Measurements from ENCODE around the gene CDK1. TPM values are rescaled to one million over a fixed set of nuclear protein-coding genes. Genes with fewer than 3 reads are reported as not detected.

The CDK1 gene
- total and polyA plus RNA-seq, 7 donors, result 0.33 to 23.9 (median 2.7) TPM

DNA sequence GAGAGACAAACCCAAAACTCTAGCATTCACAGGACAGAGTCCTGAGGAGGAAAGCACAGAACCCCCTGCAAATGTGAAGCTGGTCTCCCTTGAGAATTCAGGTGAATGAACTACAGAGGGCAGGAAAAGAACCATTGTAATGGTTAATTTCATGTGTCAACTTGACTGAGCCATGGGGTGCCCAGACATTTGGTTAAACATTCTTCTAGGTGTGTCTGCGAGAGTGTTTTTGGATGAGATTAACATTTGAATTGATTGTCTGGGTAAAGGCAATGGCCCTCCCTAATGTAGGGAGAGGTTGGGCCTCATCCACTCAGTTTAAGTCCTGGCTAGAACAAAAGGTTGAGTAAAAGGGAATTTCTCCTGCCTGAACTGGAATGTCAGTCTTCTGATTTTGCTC, 15.7 kb upstream of the CDK1 start:
- peaks cover 0 to 3% (median 2%) of the 10 kb centered on the region in 4 donors for H3K4me1 ChIP-seq
- no peaks in the 10 kb centered on the region for H3K27me3 ChIP-seq
- no peak for DNase-seq
- H3K4me3 ChIP-seq, result no peak overlapping the region
- 67 to 88% methylated on average over 1 of the region's 1 CpG for WGBS, 2 donors
- no peaks in the 10 kb centered on the region for H3K9me3 ChIP-seq
- no peak for TF ChIP-seq POLR2A (IDR thresholded peaks at IDR 0.05)
- TF ChIP-seq, protein P1, sequence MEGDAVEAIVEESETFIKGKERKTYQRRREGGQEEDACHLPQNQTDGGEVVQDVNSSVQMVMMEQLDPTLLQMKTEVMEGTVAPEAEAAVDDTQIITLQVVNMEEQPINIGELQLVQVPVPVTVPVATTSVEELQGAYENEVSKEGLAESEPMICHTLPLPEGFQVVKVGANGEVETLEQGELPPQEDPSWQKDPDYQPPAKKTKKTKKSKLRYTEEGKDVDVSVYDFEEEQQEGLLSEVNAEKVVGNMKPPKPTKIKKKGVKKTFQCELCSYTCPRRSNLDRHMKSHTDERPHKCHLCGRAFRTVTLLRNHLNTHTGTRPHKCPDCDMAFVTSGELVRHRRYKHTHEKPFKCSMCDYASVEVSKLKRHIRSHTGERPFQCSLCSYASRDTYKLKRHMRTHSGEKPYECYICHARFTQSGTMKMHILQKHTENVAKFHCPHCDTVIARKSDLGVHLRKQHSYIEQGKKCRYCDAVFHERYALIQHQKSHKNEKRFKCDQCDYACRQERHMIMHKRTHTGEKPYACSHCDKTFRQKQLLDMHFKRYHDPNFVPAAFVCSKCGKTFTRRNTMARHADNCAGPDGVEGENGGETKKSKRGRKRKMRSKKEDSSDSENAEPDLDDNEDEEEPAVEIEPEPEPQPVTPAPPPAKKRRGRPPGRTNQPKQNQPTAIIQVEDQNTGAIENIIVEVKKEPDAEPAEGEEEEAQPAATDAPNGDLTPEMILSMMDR (IDR thresholded peaks at IDR 0.05), result no peak
- no peaks in the 10 kb centered on the region for H3K36me3 ChIP-seq
- H3K27ac ChIP-seq, result no peak overlapping the region
- intact Hi-C loops (cut with DNase I), result no loop called here

DNA sequence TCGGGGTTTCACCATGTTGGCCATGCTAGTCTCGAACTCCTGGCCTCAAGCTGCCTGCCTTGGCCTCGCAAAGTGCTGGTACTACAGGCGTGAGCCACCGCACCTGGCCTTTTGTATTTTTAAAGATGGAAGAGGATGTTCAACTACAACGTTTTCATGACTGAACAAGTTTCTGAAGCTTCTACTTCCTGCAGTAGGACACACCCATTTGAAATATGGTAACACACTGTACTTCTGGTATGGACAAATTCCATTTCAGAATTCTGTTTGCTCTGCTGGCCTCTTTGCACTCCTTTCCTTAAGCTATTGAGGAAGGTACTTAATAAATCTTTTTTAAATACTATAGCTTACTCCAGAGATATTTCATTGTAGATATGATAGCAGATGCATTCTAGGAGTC, 10.9 kb upstream of the CDK1 start:
- no peaks in the 10 kb centered on the region for H3K27me3 ChIP-seq
- WGBS, 2 donors, result 79 to 81% methylated on average over 6 of the region's 6 CpGs
- no peaks in the 10 kb centered on the region for H3K4me1 ChIP-seq
- DNase-seq, result no peak
- intact Hi-C loops (cut with DNase I), result no loop called here
- H3K4me3 ChIP-seq, result no peak overlapping the region
- H3K9me3 ChIP-seq, result no peaks in the 10 kb centered on the region
- H3K36me3 ChIP-seq, result no peaks in the 10 kb centered on the region
- no peak for TF ChIP-seq POLR2A (IDR thresholded peaks at IDR 0.05)
- no peak for TF ChIP-seq EP300 (IDR thresholded peaks at IDR 0.05)
- TF ChIP-seq POLR2AphosphoS5 (IDR thresholded peaks at IDR 0.05), result no peak
- TF ChIP-seq, protein P1 (IDR thresholded peaks at IDR 0.05), result no peak
- H3K27ac ChIP-seq, result no peak overlapping the region

DNA sequence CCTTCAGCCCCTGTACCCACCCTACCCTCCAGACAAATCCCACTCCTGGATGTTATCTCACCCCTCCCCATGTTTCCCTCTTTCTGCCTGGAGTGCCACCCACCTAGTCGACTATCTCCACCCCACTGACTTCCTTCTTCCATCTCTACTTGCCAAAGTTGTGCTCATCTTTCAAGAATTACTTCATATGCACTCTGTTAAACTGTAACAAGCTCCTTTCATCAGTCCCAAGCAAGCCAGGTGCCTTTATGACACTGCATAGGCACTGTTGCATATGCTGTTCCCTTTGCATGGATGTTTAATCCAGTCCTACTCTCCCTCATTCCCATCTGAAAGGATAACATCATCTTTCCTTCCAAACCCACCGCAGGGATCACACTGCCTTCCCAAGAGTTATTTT, 8.9 kb upstream of the CDK1 start:
- Histone ChIP-seq H3K9me3 (no peaks in the 10 kb centered on the region), H3K4me1 (no peaks in the 10 kb centered on the region), H3K27ac (no peak overlapping the region), H3K27me3 (no peaks in the 10 kb centered on the region), H3K4me3 (no peak overlapping the region), H3K36me3 (no peaks in the 10 kb centered on the region)
- no peak for TF ChIP-seq POLR2AphosphoS5 (IDR thresholded peaks at IDR 0.05)
- TF ChIP-seq POLR2A (IDR thresholded peaks at IDR 0.05), result no peak
- TF ChIP-seq, protein P1 (IDR thresholded peaks at IDR 0.05), result no peak
- TF ChIP-seq EP300 (IDR thresholded peaks at IDR 0.05), result no peak
- WGBS, 2 donors, result 38 to 55% methylated on average over 2 of the region's 2 CpGs
- no peak for DNase-seq
- intact Hi-C loops (cut with DNase I), result no loop called here

DNA sequence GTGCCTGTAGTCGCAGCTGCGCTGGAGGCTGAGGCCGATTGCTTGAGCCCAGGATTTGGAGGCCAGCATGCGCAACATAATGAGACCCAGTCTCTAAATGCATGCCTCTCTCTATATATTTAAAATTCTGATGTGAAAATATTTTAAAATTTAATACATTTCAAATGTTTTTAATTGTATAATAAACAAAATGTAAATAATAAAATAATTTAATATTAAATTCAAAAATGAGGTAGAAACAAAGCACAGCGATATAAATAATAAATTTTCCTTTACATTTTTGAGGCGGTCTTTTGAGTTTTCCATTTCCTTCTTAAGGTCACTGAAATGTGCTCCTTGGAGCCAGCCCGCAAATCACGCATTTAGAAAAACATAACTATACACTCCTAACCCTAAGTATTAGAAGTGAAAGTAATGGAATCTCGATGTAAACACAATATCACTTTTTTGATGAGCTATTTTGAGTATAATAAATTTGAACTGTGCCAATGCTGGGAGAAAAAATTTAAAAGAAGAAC, 523 bp upstream of the CDK1 start:
- WGBS, 2 donors, result 43 to 44% methylated on average over 9 of the region's 9 CpGs

DNA sequence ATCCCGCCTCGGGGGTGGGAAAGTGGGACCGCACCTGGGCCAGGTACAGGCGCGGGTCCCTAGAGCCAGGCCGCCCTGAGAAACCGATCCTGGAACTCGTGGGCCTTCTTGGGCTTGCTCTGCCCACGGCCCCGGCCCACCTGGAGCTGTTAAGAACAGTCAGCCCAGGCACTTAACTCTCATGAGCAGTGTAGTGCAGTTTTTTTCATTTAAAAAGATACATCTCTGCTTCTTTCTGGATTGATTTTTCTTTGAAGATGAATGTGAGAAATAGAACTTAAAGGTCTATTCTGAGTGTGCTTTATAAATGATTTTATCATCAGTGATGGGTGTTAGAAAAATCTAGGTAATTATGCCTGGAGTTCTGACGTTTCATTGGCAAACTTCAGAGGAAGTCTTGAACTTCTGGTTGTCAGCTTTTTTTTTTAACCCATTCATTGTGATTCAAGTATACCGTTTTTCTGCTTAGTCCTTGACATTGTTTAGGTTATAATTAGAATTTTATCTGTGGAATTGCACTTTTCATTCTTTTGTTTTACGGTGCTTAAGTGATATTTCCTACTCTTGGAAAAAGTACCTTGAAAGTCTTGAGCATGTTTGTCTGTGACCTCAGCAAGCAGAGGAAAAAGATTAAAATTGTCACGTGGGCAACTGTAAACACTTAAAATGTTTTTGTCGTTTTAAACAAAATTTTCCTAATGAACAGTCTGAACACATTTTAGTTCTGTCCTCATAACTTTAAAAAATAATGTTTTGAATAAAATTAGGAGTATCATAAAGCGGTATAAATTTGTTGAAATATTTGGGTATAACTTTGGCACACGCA, 906 bp downstream of the CDK1 start:
- intact Hi-C loops (cut with DNase I), result no loop called here
- H3K27ac ChIP-seq, result peak overlapping the region in 1 of 4 donors; percentile 41

More for the DNA sequence above, 523 bp upstream of the CDK1 start:
- Histone ChIP-seq H3K27ac (peak overlapping the region in 1 of 4 donors; percentile 41), H3K27me3 (no peaks in the 10 kb centered on the region), H3K36me3 (no peaks in the 10 kb centered on the region), H3K4me1 (peaks cover 0 to 9% (median 8%) of the 10 kb centered on the region in 4 donors), H3K9me3 (no peaks in the 10 kb centered on the region), H3K4me3 (peak overlapping the region; percentile 17 to 58 (median 55))
- DNase-seq, result no peak
- intact Hi-C loops (cut with DNase I), result no loop called here
- no peak for TF ChIP-seq EP300 (IDR thresholded peaks at IDR 0.05)
- no peak for TF ChIP-seq POLR2A (IDR thresholded peaks at IDR 0.05)

More for the DNA sequence above, 906 bp downstream of the CDK1 start:
- no peak for TF ChIP-seq EP300 (IDR thresholded peaks at IDR 0.05)
- H3K9me3 ChIP-seq, result no peaks in the 10 kb centered on the region
- no peaks in the 10 kb centered on the region for H3K27me3 ChIP-seq
- WGBS, 2 donors, result 7% methylated on average over 17 of the region's 17 CpGs
- H3K4me3 ChIP-seq, result peak overlapping the region in 3 of 4 donors; percentile 54 to 58 (median 56)
- no peaks in the 10 kb centered on the region for H3K36me3 ChIP-seq
- no peak for DNase-seq
- peaks cover 0 to 9% (median 8%) of the 10 kb centered on the region in 4 donors for H3K4me1 ChIP-seq

Measured in sigmoid colon (tissue), 7 donors.